ENCODE data around the gene EVA1A.

DNA sequence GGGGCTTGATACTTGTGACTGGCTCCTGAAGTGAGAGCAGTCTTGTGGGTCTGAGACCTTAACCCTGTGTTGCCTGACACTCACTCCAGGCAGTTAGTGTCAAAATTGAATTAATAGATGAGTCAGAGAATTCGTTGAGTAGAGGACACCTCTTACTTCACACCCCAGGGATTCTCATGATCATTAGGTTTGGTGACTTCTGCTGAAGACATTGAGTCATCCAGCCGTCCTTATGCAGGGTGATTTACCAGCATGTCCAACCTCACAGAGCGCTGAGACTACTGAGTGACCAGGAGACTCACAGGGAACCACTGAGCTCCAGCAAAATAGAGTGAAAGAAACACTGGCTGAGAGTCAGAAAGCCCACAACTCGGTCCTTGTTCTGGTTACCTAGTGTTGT is 36.0 kb upstream of the EVA1A start:
- TF ChIP-seq, protein P1, sequence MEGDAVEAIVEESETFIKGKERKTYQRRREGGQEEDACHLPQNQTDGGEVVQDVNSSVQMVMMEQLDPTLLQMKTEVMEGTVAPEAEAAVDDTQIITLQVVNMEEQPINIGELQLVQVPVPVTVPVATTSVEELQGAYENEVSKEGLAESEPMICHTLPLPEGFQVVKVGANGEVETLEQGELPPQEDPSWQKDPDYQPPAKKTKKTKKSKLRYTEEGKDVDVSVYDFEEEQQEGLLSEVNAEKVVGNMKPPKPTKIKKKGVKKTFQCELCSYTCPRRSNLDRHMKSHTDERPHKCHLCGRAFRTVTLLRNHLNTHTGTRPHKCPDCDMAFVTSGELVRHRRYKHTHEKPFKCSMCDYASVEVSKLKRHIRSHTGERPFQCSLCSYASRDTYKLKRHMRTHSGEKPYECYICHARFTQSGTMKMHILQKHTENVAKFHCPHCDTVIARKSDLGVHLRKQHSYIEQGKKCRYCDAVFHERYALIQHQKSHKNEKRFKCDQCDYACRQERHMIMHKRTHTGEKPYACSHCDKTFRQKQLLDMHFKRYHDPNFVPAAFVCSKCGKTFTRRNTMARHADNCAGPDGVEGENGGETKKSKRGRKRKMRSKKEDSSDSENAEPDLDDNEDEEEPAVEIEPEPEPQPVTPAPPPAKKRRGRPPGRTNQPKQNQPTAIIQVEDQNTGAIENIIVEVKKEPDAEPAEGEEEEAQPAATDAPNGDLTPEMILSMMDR (conservative IDR thresholded peaks at IDR 0.05; ENCODE audit: low read length) = no peak
- no peak for TF ChIP-seq EZH2phosphoT487 (IDR thresholded peaks at IDR 0.05; ENCODE audit: borderline replicate concordance)
